OCI-LY7 (cell line): ENCODE data around the gene SMAD4. TPM values are rescaled to one million over a fixed set of nuclear protein-coding genes. Genes with fewer than 3 reads are reported as not detected.

ENCODE experiments used
- BruUV-seq: library from RNA; stranded (reverse); fragments of 400-500 nt; replicated peaks from 2 replicates; lab custom pipeline; 2021; lab: Mats Ljungman, UMichigan
- CTCF ChIA-PET: fragments of 300-600 bp; sonication (Branson Sonifier 250); formaldehyde crosslinking; loops from one replicate; lab custom pipeline; 2022; ENCODE audit warnings: antibody characterized with exemption; ENCODE audit not compliant: unreplicated experiment; lab: Charles Lee
- POLR2A ChIA-PET: fragments of 300-600 bp; sonication (Branson Sonifier 250); formaldehyde crosslinking; loops from one replicate; lab custom pipeline; 2022; ENCODE audit warnings: antibody characterized with exemption; lab: Charles Lee
- DNase-seq: peaks from one replicate; pipeline ENCODE4 v3.0.0-alpha.2; 2015; ENCODE audit warnings: low spot score
- H2AFZ ChIP-seq: fragments of 200-600 bp; sonication (generic), shearing (Covaris generic); 2 replicates; pipeline ENCODE4 v1.6.1; 2014; ENCODE audit warnings: mild to moderate bottlenecking, antibody characterized with exemption, low read length, moderate library complexity
- H3K27ac ChIP-seq: fragments of 200-600 bp; sonication (generic); 2 replicates; pipeline ENCODE4 v1.5.1; 2014; ENCODE audit warnings: mixed run types, low read depth, mild to moderate bottlenecking, moderate library complexity, low read length, inconsistent platforms; ENCODE audit not compliant: poor library complexity, severe bottlenecking
- H3K36me3 ChIP-seq: fragments of 200-600 bp; sonication (generic); 2 replicates; pipeline ENCODE4 v1.6.1; 2014; ENCODE audit warnings: mild to moderate bottlenecking, antibody characterized with exemption, low read length, moderate library complexity, mixed read lengths; ENCODE audit not compliant: insufficient read depth
- H3K4me1 ChIP-seq: fragments of 200-600 bp; sonication (generic); 2 replicates; pipeline ENCODE4 v1.5.1; 2014; ENCODE audit warnings: mild to moderate bottlenecking, low read length; ENCODE audit not compliant: insufficient read depth, poor library complexity, severe bottlenecking
- H3K4me2 ChIP-seq: fragments of 200-600 bp; sonication (generic); 2 replicates; pipeline ENCODE4 v1.6.1; 2014; ENCODE audit warnings: mild to moderate bottlenecking, low read length
- H3K4me3 ChIP-seq: fragments of 200-600 bp; sonication (generic); 2 replicates; pipeline ENCODE4 v1.5.1; 2014; ENCODE audit warnings: mild to moderate bottlenecking, low read depth, low read length; ENCODE audit not compliant: poor library complexity, severe bottlenecking
- H3K79me2 ChIP-seq: fragments of 200-600 bp; sonication (generic); 2 replicates; pipeline ENCODE4 v1.6.1; 2016; ENCODE audit warnings: low read depth, mild to moderate bottlenecking, low read length, moderate library complexity, mixed read lengths; ENCODE audit not compliant: insufficient read depth
- H3K9me2 ChIP-seq: fragments of 200-600 bp; sonication (generic); 2 replicates; pipeline ENCODE4 v1.6.1; 2016; ENCODE audit warnings: mild to moderate bottlenecking, low read length, mixed read lengths; ENCODE audit not compliant: insufficient read depth
- H3K9me3 ChIP-seq: fragments of 200-600 bp; sonication (generic); 2 replicates; pipeline ENCODE4 v1.6.1; 2014; ENCODE audit warnings: mild to moderate bottlenecking, mixed run types, low read length, mixed read lengths
- H4K20me1 ChIP-seq: fragments of 200-600 bp; sonication (generic); 2 replicates; pipeline ENCODE4 v1.6.1; 2014; ENCODE audit warnings: mild to moderate bottlenecking, antibody characterized with exemption, low read length, moderate library complexity, mixed read lengths; ENCODE audit not compliant: insufficient read depth
- CTCF ChIP-seq: fragments of 200-600 bp; sonication (generic); conservative IDR thresholded peaks from 2 replicates; pipeline ENCODE4 v1.5.1; 2014; ENCODE audit warnings: mild to moderate bottlenecking, antibody characterized with exemption, low read length, moderate library complexity, mixed read lengths
- EZH2phosphoT487 ChIP-seq: fragments of 200-600 bp; sonication (generic); IDR thresholded peaks from 2 replicates; pipeline ENCODE4 v1.6.1; 2018; ENCODE audit warnings: low read depth, borderline replicate concordance, mild to moderate bottlenecking, mixed run types, antibody characterized with exemption, low read length, moderate library complexity, mixed read lengths
- intact Hi-C: fragments of 100-400 bp; cut with micrococcal nuclease; formaldehyde crosslinking; loops from one replicate; pipeline ENCODE4 v1.10.0; 2022; ENCODE audit not compliant: unreplicated experiment
- total RNA-seq, 2 experiments: library from RNA; depleted of rRNA in 1 of 2; stranded (reverse); fragments of >200 nt in 1 of 2; shearing (Covaris generic) in 1 of 2; gene quantifications; 2 replicates each; pipeline ENCODE4 v1.2.3, GENCODE V29; 2014 to 2022

The SMAD4 gene
- total RNA-seq, 2 experiments from 2014 or later, result 44.7 to 47.6 TPM

GRCh38 chr18:51068105-51068504, 38.1 kb downstream of the SMAD4 start:
- no peaks in the 10 kb centered on the region for H3K9me3 ChIP-seq
- H3K36me3 ChIP-seq, result peaks cover 63% of the 10 kb centered on the region
- H3K9me2 ChIP-seq, result no peaks in the 10 kb centered on the region
- no peak for DNase-seq
- H3K4me3 ChIP-seq, result no peak overlapping the region
- H3K4me2 ChIP-seq, result no peak overlapping the region
- no peaks in the 10 kb centered on the region for H3K4me1 ChIP-seq
- H2AFZ ChIP-seq, result no peak overlapping the region
- H3K27ac ChIP-seq, result no peak overlapping the region
- TF ChIP-seq CTCF (no peak), EZH2phosphoT487 (no peak)
- no TSS peak for BruUV-seq
- POLR2A ChIA-PET, result no interaction called here
- CTCF ChIA-PET, result no interaction called here
- no peaks in the 10 kb centered on the region for H4K20me1 ChIP-seq
- H3K79me2 ChIP-seq, result no peaks in the 10 kb centered on the region
- intact Hi-C loops, result no loop called here

GRCh38 chr18:51069885-51070284, 39.9 kb downstream of the SMAD4 start:
- Histone ChIP-seq H3K27ac (no peak overlapping the region), H4K20me1 (no peaks in the 10 kb centered on the region), H3K4me3 (no peak overlapping the region), H3K9me2 (no peaks in the 10 kb centered on the region), H3K79me2 (no peaks in the 10 kb centered on the region), H3K4me2 (no peak overlapping the region), H3K4me1 (peaks cover 12% of the 10 kb centered on the region), H3K9me3 (no peaks in the 10 kb centered on the region), H3K36me3 (peaks cover 63% of the 10 kb centered on the region), H2AFZ (no peak overlapping the region)
- DNase-seq, result no peak
- TF ChIP-seq CTCF, result no peak
- no peak for TF ChIP-seq EZH2phosphoT487
- POLR2A ChIA-PET, result interaction anchor here (0.7 kb wide), 1 partner anchor 224 kb away, joined by 3 read pairs; no protein-coding TSS in a partner anchor
- no TSS peak for BruUV-seq
- intact Hi-C loops, result no loop called here
- CTCF ChIA-PET, result no interaction called here

GRCh38 chr18:51070545-51070944, 40.5 kb downstream of the SMAD4 start:
- peaks cover 15% of the 10 kb centered on the region for H3K4me1 ChIP-seq
- H3K4me3 ChIP-seq, result no peak overlapping the region
- H3K9me3 ChIP-seq, result no peaks in the 10 kb centered on the region
- H3K27ac ChIP-seq, result no peak overlapping the region
- BruUV-seq, result no TSS peak
- H2AFZ ChIP-seq, result no peak overlapping the region
- H3K9me2 ChIP-seq, result no peaks in the 10 kb centered on the region
- CTCF ChIA-PET, result no interaction called here
- no peak overlapping the region for H3K4me2 ChIP-seq
- no peaks in the 10 kb centered on the region for H4K20me1 ChIP-seq
- intact Hi-C loops, result no loop called here
- no peak for TF ChIP-seq EZH2phosphoT487
- no peak for TF ChIP-seq CTCF
- POLR2A ChIA-PET, result interaction anchor here (0.7 kb wide), 1 partner anchor 224 kb away, joined by 3 read pairs; no protein-coding TSS in a partner anchor
- no peak for DNase-seq
- no peaks in the 10 kb centered on the region for H3K79me2 ChIP-seq
- peaks cover 56% of the 10 kb centered on the region for H3K36me3 ChIP-seq
